IPS-11a (cell line): ENCODE results near the gene DLD.
"Not testable (repeated sequence)": the region's sequence is repeated elsewhere in the genome, so short reads cannot be mapped to it uniquely, and the experiment has no call there.

Experiments used
- H3K4me3 ChIP-seq: one replicate; pipeline ENCODE4 v1.5.1; 2013; ENCODE audit warnings: low read depth, low read length, control low read depth

Gene DLD

DNA sequence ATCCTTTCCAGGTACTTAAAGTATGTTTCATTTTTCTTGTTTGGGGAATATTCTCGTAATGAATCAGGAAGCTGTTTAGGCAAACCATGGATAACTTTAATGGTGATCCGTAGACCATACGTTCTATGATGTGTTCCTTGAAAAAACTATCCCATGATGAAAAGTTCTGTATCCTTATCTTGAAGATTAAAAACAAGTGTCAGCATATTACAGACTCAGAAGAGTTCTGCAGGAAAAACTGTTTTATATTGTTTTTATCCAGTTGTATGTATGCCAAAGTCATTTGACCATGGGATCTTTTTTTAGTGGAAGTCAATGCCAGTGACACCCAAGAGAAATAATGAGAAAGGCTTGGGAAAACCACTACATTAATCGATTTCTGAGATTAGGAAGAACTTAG lies 52.0 kb downstream of the DLD start:
- no peak overlapping the region for H3K4me3 ChIP-seq

DNA sequence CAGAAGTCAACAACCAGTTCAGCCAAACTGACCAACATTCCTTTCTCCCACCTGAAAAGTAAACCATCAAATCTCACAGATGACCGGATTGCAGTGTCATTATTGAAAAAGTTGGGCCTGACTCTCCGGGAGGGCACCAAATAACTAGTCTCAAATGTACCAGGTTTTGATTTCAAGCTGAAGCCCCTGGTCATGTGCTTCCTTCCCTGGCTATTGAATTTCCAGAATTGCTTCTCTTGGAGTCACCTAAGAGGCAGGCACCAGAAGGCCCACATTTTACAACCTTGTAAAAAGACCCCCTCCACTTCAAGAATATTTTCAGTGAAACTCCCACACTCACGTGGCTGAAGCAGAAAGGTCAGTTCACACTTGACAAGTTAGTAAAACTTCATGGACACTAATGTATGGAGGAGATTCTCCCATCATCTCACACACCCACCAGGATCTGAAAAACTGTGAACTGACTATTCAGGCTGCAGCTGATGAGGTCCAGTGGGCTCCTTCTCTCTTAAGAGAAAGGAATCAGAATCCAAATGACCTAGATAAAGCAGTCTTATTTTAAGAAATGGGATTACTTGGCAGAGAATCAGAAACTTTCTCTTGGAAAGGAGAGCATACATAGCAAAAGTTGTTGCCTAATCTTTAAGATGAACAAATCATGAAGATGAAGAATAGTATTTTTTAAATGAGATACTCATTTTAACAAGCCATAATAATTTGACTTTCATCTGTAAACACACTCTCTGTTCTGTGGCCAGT lies 53.6 kb downstream of the DLD start:
- no peak overlapping the region for H3K4me3 ChIP-seq

DNA sequence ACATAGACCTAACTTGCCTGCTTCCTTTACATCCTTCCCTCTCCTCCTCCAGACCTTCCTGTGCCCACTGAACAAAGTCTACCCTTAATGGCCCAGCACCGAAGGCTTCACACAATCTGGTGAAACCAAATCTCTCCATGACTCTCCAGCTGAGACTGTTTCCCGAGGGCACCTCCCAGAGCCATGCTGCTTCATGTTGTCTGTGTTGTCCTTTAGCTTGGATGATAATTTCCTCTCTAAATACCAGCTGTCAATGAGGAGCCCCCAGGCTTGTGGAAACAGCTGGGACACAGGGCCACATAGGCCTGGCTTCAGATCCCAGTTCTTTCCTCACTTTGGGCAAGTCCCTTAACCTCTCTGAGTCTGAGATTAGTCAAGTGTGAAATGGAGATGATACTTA lies 54.3 kb downstream of the DLD start:
- H3K4me3 ChIP-seq = no peak overlapping the region

DNA sequence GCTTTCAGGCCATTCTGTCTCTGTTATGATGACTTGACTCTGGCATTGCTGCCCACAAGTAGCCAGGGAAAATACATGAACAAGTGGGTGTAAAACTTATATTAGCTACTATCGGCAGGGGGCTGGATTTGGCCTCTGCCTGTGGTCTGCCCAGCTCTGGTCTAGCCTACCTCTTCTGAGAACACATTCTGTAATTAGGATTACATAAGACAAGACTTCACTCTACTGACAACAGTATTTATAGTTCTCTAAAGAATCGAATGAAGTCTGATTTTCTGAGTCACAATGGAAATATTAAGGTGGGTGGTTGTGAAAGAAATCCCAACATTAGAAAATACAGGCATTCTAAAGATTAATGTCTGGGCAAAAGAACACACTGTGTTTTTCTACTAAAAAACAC lies 55.5 kb downstream of the DLD start:
- H3K4me3 ChIP-seq = no peak overlapping the region

DNA sequence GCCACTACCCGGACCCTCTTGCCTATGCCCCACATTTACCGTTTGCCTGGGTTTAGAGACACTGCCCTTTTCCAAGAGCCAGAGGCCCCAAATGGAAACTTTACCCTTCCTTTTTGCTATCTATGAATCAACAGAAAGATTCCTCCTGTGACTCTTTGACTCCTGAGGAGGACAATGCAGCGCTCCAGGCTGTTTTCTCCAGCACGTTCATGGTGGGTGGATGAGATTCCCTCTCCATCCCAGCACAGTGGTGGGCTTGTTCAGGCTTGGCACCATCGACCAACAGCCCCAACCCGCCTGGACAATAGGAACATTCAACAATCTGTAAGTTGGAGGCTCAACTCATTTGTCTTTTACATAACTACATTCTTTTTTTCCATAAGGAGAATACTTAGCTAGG lies 55.9 kb downstream of the DLD start:
- H3K4me3 ChIP-seq = no peak overlapping the region

DNA sequence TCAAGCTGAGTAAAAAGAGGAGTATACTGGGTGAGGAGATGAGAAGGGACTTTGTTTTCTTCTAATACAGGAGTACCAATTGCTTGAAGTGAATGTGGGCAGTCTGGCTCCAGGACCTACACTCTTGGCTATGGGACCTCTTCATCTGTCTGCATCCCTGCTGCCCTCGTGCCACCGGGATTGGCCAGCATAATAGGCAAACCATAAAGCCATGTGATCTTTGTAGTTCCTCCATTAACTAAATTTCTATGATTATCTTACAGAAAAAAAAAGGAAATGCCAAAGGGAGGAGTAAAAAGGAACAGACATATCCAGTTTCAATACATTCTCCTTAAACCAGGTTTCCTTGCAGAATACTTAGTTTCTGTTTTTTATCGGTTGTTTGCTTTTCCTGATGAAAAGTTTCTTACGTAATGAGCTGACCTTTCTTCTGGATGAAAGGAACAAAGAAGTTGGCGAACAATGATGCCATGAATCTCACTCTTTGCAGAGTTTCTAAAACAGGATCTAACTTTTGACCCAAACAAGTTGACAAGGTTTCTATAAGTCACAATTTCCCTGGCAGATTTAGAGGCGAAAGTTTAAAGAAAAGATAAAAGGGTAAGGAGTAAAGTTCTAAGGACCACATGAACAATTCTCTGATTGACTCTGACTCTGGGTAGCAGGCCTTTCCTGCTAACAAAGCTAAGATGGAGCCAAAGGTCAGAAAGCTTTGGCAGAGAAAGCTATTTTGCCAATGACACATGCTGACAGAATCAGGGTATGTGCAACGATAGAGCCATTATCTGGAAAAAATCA lies 57.9 kb downstream of the DLD start:
- H3K4me3 ChIP-seq = no peak overlapping the region

DNA sequence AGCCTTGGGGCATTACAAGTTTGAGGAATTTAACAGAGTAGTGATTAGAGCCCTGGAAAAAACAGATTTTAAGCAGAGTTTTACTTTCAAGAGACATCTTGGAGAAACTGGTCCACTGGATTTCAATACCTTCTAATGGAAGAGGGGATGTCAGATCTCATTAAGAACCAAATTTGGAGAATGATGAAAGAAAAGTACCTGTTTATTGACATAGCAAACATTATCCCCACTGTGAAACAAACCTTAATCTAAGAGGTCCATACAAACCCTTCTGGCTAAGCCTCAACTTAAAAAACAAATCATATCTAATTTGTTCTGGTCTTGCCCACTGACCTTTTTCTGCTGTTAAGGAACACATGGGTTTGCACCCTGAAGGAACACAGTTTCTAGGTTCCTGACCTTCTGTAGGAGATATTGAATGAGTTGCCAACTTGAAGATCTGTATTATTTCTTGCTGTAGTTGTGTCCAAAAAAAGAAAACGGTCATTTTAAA lies 58.5 kb downstream of the DLD start:
- H3K4me3 ChIP-seq = no peak overlapping the region

DNA sequence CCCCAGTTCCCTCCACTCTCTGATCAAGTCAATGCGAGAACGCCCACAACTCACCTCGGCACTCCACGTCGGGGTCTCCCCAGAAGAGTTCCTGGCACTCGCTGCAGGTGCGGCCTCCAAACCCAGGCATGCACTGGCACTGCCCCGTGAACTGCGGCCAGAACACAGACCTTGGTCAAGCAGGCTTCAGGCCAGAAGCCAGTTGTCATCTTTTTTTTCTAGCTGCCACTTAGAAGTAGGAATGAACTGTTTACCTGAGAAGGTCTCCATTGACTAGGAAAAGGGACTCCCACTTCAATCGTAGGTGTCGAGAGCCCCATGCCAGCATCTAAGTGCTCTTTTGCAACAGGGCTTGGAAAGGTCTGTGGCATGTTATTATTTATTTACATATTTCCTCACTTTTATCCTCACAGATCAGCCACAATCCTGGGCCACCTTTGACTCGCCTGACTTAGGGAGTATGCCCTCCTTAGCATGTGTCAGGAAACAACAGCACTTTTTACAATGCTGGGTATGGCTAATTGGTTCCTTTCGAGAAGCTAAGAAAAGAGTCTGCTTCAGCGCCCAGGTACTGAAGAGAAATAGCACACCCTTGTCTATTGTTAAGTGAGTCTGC lies 60.3 kb downstream of the DLD start:
- H3K4me3 ChIP-seq = no peak overlapping the region

DNA sequence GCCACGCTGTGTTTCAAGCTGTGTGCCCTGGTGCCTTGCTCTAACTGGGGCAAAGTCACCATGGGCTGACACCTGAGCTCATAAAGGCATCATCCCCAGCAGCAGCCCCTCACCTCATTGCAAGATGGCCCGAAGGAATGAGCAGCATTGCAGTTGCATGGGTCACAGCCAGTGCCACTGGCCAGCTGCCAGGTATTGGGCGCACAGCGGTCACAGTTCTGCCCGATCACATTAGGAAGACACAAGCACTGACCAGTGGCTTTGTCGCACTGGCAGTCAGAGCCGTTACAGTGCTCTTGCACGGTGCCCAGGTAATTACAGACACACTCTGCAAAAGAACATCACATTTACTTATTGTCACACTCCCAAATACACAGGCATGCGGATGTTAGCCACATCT lies 60.9 kb downstream of the DLD start:
- H3K4me3 ChIP-seq = no peak overlapping the region

DNA sequence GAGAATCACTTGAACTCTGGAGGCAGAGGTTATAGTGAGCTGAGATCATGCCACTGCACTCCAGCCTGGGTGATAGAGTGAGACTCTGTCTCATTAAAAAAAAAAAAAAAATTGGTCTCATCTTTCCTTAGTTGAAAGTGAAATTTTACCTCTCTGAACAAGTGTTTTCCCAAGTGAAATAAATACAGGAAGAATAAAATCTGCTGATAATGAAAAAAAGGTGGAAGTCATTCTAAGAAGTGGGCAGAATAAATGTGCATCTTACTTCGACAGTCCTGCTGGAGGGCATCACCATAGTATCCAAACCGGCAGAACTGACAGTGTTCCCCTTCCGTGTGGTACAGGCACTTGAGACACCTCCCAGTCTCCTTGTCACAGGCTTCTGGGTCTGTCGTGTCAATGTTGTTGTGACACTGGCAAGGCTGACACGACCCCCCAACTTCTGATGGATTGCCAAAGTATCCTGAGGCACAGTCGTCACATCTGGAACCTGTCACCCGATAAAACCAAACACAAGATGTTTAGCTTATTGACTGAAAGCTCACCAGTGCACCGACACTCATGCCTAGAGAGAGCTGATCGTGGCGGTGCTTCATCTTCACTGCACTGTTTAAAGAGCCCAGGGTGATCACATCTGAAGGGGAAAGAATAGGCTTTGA lies 62.4 kb downstream of the DLD start:
- H3K4me3 ChIP-seq = no peak overlapping the region

DNA sequence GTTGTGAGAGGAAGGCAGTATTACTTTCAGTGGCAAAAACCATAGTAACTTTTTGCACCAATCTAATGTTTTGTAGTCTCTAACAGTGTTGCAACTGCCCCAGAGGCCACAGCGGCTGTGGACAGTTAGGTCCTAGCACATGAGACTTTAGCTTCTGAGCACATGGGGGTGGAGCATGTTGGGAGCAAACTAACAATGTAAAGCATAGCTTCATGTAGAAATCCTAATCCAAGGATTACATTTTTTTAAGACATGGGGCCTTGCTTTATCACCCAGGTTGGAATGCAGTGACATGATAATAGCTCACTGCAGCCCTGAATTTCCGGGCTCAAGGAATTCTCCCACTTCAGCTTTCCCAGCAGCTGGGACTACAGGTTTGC lies 62.9 kb downstream of the DLD start:
- H3K4me3 ChIP-seq = no peak overlapping the region

DNA sequence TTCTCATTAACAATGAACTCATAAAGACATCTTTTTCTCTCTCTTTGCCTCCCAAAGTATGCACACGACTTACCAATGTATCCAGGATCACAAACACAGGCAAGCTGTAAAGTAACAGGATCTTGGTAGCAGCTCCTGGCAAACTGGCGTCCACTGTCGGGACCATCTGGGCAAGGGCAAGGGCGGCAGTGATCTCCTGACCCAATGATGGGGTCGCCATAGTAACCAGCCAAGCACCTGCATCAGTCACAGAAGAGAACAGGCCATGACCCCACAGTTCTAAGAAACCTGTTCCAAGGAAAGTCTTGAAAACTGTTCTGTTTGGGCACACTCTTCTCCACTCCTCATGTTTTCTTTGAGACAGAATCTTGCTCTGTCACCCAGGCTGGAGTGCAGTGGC lies 64.4 kb downstream of the DLD start:
- no peak overlapping the region for H3K4me3 ChIP-seq

DNA sequence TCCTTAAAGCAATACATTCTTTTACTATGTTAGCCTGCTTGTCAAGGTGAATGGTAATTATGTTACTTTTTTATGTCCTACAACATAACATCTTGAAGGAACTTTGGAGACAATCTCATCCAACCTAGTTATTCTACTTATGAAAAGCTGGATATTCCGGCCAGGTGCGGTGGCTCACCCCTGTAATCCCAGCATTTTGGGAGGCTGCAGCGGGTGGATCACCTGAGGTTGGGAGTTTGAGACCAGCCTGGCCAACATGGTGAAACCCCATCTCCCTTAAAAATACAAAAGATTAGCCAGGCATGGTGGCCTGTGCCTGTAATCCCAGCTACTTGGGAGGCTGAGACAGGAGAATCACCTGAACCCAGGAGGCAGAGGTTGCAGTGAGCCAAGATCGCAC lies 66.0 kb downstream of the DLD start:
- not testable (repeated sequence) for H3K4me3 ChIP-seq

DNA sequence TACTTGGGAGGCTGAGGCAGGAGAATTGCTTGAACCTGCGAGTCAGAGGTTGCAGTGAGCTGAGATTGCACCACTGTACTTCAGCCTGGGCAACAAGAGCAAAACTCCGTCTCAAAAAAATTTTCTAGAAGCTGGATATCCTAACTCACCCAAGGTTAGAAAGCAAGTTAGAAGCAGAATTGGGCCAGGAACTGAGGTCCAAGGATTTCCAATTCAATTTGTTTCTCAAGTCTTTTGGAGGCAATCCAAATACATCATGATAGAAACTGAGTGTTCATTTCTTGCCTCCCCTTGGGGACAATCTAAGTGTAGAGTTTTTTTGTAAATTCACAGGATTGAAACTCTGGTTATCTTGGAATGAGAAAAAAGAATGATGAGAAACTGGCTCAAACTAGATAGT lies 66.5 kb downstream of the DLD start:
- H3K4me3 ChIP-seq = no peak overlapping the region

DNA sequence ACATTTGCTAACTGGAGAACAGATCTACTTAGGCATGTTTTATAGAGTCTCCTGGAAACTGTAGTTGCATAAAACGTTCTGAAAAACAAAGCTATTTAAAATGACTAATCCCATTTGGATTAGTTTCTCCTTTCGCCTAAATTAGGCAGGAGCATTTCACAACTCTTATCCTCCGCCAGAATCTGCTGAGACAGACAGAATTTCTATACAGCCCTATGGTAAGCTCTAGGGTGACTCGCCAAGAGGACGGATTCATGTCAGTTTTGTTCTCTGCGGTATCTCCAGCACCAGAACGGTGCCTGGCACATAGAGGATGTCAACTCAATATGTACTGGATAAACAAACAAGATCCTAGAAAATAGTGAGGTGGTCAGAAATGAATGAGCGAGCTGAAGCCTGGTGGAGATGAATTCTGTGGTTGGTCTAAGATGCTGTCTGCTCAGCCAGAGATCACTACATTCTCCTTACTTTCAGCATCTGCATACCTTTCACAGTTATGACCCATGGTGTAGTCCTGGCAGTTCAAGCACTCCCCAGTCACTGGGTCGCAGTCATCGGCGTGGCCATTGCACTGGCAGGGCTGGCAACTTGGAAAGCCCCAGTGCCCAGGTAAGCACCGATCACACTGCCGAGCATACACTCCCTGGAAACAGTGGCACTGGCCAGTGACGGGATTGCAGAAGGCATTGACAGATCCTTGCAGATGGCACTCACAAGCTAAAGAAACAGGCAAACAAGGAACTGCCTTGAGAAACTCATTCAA lies 68.0 kb downstream of the DLD start:
- no peak overlapping the region for H3K4me3 ChIP-seq

DNA sequence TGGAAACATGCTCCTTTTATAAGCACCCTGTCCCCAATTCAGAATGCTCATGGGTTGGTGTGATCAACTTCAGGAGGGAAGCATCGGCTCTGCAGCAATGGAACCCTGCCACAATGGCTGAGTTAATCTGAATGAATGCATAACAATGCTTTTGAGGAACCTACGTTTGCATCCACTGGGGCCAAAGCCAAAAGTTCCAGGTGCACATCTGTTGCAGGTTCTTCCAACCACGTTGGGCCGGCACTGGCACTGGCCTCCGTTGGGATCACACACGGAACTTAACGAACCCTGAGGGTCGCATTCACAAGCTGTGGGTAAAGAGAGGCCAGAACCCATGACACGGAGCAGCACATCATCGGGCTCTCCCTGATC lies 68.5 kb downstream of the DLD start:
- H3K4me3 ChIP-seq = no peak overlapping the region

DNA sequence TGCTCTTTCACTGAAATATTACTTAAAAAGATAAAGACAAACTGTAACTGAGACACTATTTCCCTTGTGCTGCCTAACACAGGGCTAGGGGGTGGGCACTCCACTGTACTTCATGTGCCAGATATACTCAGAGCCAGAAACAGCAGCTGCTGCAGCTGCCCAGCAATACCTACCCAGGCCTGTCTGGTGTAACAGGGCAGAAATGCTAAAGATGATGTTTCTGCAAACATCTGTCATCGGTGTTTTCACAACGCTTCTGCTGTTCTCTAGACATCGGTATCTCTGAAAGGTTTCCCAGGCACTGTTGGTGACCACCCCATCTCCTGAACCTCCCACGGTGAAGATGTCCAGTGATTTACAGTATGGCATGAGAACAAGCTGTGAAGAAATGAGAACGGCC lies 69.3 kb downstream of the DLD start:
- no peak overlapping the region for H3K4me3 ChIP-seq

DNA sequence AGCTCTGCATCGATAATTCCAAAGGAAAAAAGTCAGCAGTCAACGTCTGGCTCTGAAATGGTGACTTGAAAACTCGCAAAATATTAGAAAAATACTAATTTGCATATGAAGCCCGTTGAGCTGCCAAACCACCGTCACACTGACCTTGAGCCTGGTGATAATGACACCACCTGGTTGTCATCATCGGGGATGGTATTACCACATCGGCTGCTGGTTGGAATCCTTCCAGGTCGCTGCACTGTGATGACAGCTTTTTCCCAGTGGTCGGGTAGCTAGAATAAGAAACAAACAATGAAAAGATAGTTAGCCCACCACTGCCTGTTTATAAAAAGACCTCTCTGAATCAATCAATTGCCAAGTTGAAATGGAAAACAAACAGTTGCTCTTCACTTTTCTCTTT lies 70.4 kb downstream of the DLD start:
- no peak overlapping the region for H3K4me3 ChIP-seq

DNA sequence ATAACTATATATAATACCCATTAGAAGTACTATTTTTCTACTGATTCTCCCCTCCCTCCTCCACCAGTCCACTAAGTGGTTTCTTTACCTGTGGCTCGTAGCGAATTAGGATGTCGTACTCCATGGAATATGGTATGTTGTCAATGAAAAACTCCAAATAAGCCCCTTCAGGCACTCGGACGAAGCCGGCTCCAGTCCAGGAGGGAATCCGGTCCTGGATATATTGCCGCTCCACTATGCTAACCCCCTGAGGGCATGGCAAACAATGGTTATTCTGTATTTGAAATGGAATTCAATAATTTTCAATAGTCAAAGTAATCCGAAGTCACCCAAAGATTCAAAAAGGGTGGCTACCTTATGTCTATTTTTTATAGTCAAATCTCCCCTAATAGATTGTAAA lies 71.8 kb downstream of the DLD start:
- no peak overlapping the region for H3K4me3 ChIP-seq

DNA sequence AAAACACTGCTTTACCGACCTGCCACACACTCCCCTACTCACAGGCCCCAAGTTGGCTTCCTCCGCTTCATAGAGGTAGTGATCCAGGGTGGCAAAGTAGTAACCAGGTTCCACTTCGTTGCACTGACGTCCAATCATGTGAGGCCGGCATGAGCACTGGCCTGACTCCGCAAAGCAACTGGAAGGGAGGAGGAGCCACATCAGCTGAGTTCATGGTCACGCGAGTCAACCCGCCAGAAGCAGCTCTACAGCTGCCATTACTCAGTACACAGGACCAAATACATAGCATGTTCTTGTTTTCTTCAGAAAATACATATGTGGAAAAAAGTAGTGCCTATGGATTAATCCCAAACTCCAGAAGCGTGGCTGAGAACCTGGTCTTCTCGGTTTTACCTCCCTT lies 73.5 kb downstream of the DLD start:
- no peak overlapping the region for H3K4me3 ChIP-seq

DNA sequence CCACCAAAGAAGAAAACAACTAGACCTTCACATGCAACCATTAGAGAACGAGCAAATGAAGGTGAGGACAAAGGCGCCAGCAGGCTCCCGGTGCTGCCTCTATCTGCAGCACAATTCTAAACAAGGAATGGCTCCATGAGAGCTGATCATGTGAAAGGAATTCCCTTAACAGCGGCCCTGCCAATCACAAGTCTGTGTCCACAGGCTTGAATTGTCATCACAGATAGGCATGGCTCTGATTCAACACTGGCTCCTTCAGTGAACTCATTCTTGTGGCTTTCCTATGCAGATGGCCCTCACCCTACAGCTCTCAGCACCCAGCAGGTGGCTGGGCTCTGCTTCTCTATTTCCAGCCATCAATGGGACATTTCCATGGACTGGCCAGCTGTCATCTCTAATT lies 75.7 kb downstream of the DLD start:
- no peak overlapping the region for H3K4me3 ChIP-seq
